Thyroid gland (tissue), 4 donors: Measurements from ENCODE around the gene ALDH7A1.

Source experiments
- POLR2A ChIP-seq, 2 donors: fragments of 450-650 bp; IDR thresholded peaks; one replicate each; pipeline ENCODE4 v1.6.1; 2017; ENCODE audit warnings: antibody characterized with exemption in 2 of 2, mild to moderate bottlenecking in 2 of 2, moderate library complexity in 1 of 2
- TF ChIP-seq, protein P1 (sequence below), 6 experiments: fragments of 200-600 bp in 3 of 6; fragments of 450-650 bp in 3 of 6; sonication (generic) in 3 of 6; IDR thresholded peaks; one replicate each; pipeline ENCODE4 v1.5.1; 2016 to 2019; ENCODE audit warnings: antibody characterized with exemption in 6 of 6, mild to moderate bottlenecking in 2 of 6, inconsistent platforms in 1 of 6, moderate library complexity in 1 of 6

DNA sequence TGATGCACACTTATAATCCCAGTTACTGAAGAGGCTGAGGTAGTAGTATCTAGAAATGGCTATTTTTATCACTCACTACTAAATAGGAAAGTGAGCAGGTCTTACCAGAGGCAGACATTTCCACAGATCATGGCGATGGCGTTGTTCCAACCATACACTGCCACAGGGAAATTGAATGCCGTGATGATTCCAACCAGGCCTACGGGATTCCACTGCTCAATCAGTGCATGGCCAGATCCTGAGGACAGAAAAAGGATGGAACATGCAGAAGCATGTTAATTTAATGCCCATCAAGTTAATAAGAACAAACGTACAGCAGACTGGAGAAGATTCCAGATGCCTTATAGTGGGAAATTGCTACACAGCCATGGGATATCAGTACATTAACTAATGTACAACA lies 18.0 kb downstream of the ALDH7A1 start:
- TF ChIP-seq, protein P1, sequence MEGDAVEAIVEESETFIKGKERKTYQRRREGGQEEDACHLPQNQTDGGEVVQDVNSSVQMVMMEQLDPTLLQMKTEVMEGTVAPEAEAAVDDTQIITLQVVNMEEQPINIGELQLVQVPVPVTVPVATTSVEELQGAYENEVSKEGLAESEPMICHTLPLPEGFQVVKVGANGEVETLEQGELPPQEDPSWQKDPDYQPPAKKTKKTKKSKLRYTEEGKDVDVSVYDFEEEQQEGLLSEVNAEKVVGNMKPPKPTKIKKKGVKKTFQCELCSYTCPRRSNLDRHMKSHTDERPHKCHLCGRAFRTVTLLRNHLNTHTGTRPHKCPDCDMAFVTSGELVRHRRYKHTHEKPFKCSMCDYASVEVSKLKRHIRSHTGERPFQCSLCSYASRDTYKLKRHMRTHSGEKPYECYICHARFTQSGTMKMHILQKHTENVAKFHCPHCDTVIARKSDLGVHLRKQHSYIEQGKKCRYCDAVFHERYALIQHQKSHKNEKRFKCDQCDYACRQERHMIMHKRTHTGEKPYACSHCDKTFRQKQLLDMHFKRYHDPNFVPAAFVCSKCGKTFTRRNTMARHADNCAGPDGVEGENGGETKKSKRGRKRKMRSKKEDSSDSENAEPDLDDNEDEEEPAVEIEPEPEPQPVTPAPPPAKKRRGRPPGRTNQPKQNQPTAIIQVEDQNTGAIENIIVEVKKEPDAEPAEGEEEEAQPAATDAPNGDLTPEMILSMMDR (IDR thresholded peaks at IDR 0.05): no peak
- no peak for TF ChIP-seq POLR2A (IDR thresholded peaks at IDR 0.05)
